ENCODE data around the gene MESP2.

MESP2 gene

DNA sequence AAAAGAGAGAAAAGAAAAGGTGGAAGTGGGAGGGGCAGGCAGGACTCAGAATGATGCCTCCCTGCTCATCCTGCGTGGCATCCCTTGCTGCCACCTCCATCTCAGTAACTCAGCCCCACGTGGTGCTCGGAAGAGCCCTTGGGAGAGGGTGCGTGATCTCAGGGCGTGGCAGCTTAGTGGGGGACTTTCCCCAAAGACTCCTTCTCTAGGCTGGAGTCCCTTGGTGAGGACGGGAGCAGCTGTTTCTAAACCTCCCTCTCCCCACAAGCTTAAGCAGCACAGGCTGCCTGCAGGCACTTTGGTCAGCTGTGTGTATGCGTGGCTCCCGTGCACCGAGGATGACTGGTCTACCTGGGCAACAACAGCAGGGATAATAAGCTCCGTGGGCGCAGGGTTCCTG is 45.9 kb downstream of the MESP2 start:
- TF ChIP-seq, protein P1, sequence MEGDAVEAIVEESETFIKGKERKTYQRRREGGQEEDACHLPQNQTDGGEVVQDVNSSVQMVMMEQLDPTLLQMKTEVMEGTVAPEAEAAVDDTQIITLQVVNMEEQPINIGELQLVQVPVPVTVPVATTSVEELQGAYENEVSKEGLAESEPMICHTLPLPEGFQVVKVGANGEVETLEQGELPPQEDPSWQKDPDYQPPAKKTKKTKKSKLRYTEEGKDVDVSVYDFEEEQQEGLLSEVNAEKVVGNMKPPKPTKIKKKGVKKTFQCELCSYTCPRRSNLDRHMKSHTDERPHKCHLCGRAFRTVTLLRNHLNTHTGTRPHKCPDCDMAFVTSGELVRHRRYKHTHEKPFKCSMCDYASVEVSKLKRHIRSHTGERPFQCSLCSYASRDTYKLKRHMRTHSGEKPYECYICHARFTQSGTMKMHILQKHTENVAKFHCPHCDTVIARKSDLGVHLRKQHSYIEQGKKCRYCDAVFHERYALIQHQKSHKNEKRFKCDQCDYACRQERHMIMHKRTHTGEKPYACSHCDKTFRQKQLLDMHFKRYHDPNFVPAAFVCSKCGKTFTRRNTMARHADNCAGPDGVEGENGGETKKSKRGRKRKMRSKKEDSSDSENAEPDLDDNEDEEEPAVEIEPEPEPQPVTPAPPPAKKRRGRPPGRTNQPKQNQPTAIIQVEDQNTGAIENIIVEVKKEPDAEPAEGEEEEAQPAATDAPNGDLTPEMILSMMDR (IDR thresholded peaks at IDR 0.05; ENCODE audit: low read depth, low read length, missing control alignments): no peak
- in situ Hi-C loops (cut with HindIII; ENCODE audit: low sequenced_read_pairs): no loop called here
- DNase-seq (ENCODE audit: low read depth): no peak
- H3K4me3 ChIP-seq (ENCODE audit: low read depth, low read length): no peak overlapping the region

DNA sequence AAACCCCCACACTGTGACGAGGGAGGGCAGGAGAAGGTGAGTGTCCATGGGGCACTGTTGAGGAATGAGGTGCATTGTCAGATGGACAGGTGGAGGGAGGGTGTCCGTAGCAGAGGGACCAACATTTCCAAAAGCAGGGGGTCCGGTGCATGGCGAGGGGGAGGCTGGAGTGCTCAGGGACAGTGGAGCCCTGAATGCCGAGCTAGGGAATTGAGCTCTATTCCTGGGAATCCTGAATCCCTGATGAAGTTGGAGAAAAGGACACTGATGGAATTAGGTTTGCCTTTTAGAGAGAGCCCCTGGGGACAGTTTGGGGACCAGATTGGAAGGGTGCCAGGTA is 46.4 kb downstream of the MESP2 start:
- no peak for DNase-seq (ENCODE audit: low read depth)
- H3K4me3 ChIP-seq (ENCODE audit: low read depth, low read length): no peak overlapping the region
- in situ Hi-C loops (cut with HindIII; ENCODE audit: low sequenced_read_pairs): no loop called here
- TF ChIP-seq, protein P1 (IDR thresholded peaks at IDR 0.05; ENCODE audit: low read depth, low read length, missing control alignments): no peak

DNA sequence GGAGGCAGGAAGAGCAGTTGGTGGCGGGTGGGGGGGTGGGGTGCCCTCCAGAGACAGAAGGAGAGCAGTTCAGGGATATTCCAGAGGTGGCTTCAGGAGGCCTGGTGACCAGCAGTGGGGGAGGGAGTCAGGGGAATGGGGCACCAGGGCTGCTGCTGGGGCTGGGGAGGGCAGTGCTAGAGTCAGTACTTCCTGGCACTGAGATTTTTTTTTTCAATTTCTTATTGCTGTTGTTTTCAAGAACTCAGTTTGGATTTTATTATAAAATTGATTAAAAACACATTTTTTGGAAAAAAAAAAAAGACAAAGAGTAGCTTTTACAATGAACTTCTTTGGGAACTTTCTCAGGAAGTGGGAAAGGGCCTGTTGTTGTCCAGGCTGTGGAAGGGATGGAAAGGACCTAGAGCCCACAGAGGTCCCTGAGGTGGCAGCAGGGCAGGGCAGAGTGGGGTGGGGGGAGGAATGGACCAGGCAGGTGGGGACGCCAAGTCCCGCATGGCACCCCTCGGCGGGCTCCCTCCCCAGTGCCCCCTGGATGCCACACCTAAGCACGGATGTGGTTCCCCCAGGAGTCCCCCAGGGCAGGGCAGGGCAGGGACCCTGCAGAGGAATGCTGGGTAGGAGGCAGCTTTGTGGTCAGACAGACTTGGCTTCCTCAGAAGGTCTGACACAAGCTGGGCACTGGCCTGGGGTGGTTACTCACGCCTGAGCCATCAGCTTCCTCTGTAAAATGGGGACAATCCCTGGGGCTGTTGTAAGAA is 47.0 kb downstream of the MESP2 start:
- TF ChIP-seq, protein P1 (IDR thresholded peaks at IDR 0.05; ENCODE audit: low read depth, low read length, missing control alignments): no peak
- H3K4me3 ChIP-seq (ENCODE audit: low read depth, low read length): no peak overlapping the region
- in situ Hi-C loops (cut with HindIII; ENCODE audit: low sequenced_read_pairs): no loop called here
- DNase-seq (ENCODE audit: low read depth): no peak

DNA sequence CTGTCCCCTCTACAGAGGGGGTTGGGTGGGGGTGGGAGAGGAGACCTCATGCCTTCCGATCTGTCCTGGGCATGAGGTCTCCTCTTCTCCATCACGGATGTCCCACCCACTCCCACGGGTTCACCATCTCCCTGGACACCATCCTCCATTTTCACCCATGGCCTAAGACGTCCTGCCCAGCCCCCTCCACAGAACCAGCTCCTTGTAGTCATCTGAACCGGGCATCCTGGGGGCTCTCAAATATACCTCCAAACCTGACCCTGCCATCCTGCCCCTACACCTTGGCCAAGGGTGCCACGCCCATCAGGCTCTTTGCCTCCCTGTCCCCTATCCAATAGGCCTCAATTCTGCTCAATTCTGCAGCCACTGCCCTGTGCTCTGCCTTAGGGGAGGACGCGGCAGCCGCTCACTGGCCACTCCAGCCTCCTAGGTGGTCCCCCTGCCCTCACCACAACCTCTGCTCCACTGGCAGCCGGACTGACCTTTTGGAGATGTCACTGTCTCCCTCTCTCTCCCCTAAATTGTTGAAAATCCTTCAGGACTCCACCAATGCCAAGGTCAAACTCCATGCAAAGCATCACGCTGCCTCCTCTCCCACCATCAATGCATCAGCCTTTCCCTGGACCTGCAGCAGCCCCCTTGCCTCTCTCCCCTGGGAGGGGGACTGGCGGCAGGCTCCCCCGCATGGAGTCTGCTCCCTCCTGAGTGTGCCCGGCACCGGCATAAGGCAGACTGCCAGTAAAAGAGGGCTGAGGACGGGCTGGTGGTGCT is 47.9 kb downstream of the MESP2 start:
- in situ Hi-C loops (cut with HindIII; ENCODE audit: low sequenced_read_pairs): no loop called here
- no peak overlapping the region for H3K4me3 ChIP-seq (ENCODE audit: low read depth, low read length)
- no peak for DNase-seq (ENCODE audit: low read depth)
- TF ChIP-seq, protein P1 (IDR thresholded peaks at IDR 0.05; ENCODE audit: low read depth, low read length, missing control alignments): no peak

DNA sequence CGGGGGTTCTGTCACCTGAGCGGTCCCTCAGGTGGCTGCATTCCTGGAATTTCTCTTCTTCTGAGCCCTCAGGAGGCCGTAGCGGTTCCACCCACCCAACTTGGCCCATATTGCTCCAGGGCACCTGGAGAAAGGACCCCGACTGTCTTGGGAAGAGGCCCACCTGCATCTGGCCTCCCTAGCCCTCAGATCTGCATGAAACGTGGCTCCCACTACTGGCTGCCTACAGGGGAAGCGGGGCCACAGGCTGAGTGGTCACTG is 48.4 kb downstream of the MESP2 start:
- TF ChIP-seq, protein P1 (IDR thresholded peaks at IDR 0.05; ENCODE audit: low read depth, low read length, missing control alignments): no peak
- DNase-seq (ENCODE audit: low read depth): no peak
- in situ Hi-C loops (cut with HindIII; ENCODE audit: low sequenced_read_pairs): no loop called here
- H3K4me3 ChIP-seq (ENCODE audit: low read depth, low read length): no peak overlapping the region

DNA sequence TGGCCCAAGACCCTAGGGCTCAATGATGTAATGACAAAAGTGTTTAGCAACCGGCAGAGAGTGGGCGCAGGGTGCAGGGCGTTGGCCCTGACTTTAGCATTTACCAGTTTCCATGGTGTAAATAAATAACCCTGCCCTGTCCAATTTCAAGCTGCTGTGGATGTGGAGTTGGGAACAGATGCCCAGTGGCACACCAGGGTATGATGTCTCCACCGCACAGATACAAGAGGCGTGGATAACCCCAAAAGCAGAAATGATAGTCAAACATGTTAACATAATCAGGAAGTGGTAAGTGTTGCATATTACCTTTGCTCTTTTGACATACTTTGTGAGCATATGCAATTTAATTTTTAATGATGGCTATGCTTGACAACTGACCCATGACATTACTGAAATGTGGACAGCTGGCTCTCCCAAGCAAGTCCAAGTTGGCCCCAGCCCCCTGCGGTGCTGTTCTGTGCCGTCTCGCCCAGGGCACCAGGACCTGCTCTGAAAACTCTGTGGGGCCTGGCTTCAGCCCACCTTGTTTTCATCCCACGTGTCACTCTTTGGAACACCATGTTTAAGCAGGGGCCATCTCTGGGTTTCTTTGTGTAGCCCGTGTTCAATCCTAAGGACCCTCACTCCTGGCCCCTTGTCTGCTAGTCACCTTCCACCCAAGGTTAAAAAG is 49.3 kb downstream of the MESP2 start:
- TF ChIP-seq, protein P1 (IDR thresholded peaks at IDR 0.05; ENCODE audit: low read depth, low read length, missing control alignments): no peak
- no peak overlapping the region for H3K4me3 ChIP-seq (ENCODE audit: low read depth, low read length)
- DNase-seq (ENCODE audit: low read depth): no peak
- in situ Hi-C loops (cut with HindIII; ENCODE audit: low sequenced_read_pairs): no loop called here
